ENCODE data around the gene CMIP. TPM values are rescaled to one million over a fixed set of nuclear protein-coding genes. Genes with fewer than 3 reads are reported as not detected.

CMIP gene
- total RNA-seq, 1 donor from 2014 or later = 59.8 TPM

GRCh38 chr16:81527477-81528178 is 83.0 kb downstream of the CMIP start:
- intact Hi-C loops (cut with micrococcal nuclease) = loop anchor here (10.0 kb wide), 1 partner anchor 523 kb away; the partner anchor contains the start of genes CENPN and CMC2

DNA sequence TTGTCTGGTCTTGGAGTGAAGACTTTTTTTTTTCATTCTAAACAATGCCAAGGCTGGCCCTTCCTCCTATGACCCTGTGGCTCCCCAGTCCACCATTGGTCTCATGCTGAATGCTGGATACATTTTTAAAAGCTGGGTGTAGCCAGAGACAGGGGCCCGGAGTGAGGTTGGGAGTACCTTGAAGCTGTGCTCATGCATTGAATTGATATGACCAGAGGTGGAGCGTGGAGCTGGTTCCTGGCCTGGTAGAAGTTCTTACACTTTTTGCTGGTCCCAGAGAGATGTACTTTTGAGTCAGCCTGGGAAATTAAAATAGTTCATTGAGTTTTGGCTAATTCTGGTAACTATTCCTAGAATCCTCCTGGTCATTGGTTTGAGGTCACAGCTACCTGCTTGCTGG is 83.6 kb downstream of the CMIP start:
- intact Hi-C loops (cut with micrococcal nuclease) = loop anchor here (10.0 kb wide), 1 partner anchor 523 kb away; the partner anchor contains the start of genes CENPN and CMC2

DNA sequence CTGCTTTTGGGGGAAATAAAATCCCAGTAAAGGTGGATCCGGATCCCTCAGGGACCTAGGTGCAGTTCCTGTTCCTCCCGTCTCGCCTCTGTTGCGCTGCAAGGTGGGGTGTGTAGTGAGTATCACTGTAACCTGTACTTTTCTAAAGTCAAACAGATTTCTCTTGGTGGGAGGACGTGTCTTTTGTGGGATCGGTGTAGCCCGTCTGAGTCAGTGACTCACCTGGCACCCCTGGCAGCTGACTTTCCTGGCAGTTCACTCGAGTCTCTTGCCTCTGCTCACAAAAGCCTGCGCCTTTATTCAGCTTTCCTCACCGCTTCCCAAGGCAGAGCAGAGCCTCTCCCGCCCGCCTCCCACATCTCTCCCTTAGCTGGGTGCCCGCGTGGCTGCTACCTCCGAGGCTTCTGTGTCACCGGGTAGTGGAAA is 85.7 kb downstream of the CMIP start:
- intact Hi-C loops (cut with micrococcal nuclease) = no loop called here

- intact Hi-C loops (cut with micrococcal nuclease) = no loop called here
Observed at GRCh38 chr16:81530814-81531213, 86.2 kb downstream of the CMIP start.

DNA sequence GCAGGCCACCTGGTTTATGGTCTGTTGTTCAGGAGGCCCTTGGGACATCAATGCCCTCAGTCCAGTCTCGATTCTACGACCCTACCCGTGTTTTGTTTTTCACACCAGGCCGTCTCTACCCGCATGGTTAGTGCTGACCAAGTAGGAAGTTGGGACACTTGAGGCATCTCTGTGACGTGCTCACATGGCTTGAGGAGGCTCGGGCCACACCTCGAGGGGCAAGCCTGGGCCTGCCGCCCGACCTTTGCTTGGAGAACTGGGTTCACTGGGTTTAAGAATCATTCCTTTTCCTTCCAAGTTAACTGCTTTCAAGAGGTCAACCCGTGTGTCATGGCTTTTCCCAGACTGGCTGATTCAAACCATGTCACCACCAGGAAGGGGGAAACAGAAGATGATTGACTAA is 86.8 kb downstream of the CMIP start:
- intact Hi-C loops (cut with micrococcal nuclease) = no loop called here

DNA sequence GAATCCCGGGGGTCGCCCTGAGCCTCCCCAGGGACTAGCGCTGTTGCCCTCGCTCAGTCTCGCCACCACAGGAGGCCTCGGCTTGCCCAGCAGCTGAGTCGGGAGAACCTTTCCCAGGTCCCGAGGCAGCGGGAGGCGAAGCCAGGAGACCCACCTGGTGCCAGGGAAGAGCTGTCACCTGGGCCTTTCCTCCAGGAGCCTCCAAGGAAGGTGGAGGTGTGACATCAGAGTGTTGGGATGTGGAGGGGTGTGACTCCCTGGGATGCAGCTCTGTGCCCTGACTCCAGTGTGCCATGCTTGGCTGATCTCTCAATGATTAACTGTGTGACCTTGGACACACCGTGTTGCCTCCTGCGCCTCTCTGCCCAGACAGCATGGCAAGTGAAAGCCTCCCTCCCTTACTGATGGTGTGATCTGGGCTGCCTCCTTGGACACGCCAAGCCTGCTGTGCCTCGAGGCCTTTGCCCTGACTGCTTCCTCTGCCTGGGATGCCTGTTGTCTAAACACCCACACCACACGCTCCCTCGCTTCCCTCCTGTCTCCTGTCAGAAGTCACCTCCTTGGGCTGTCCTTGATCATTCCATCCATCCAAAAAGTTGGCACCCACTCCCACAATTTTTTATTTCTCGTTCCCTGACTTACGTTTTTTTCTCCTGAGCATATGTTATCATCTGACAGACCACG is 88.0 kb downstream of the CMIP start:
- intact Hi-C loops (cut with micrococcal nuclease) = no loop called here

- intact Hi-C loops (cut with micrococcal nuclease) = no loop called here
Observed at GRCh38 chr16:81533175-81533507, 88.5 kb downstream of the CMIP start.

- intact Hi-C loops (cut with micrococcal nuclease) = no loop called here
Observed at GRCh38 chr16:81535679-81536360, 91.2 kb downstream of the CMIP start.

DNA sequence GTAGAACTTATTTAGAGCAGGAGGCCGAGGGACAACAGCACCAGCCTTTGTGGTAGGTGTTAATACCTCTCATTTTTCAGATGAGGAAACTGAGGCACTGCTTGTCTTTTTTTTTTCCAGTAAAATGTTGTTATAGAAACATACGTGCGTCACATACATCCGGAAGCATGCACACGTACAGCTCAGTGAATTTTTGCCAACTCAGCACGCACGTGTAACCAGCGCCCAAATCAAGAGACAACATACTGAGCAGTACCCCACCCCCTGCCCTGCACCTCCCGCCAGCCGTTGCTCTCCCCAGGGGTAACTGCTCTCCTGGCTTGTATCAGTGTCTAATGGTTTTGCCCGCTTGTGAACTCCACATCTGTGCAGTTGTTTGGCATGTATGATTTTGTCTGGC is 92.0 kb downstream of the CMIP start:
- intact Hi-C loops (cut with micrococcal nuclease) = no loop called here

GRCh38 chr16:81537721-81538561 is 93.3 kb downstream of the CMIP start:
- intact Hi-C loops (cut with micrococcal nuclease) = no loop called here

GRCh38 chr16:81539009-81539758 is 94.6 kb downstream of the CMIP start:
- intact Hi-C loops (cut with micrococcal nuclease) = no loop called here

- intact Hi-C loops (cut with micrococcal nuclease) = no loop called here
Observed at GRCh38 chr16:81539759-81540472, 95.3 kb downstream of the CMIP start.

DNA sequence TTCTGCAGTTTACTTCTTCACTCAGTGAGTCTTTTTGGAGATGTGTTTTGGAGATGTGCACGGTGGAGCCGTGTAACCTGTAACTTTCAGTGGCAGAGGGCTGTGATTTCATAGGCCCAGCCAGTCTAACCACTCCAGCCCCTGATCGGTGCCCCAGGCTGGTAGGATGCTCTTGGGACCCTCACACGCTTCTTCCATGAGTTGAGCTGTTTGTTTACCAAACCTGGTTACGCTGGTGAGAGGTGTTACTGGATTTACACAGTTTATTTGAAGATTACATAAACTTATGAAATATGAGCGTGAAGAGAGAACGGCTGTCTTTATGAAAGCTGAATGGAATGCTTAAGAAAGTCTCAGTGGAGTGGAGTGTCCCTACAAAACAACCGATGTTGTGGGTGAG is 96.7 kb downstream of the CMIP start:
- intact Hi-C loops (cut with micrococcal nuclease) = no loop called here

- intact Hi-C loops (cut with micrococcal nuclease) = no loop called here
Observed at GRCh38 chr16:81542609-81543570, 98.3 kb downstream of the CMIP start.

DNA sequence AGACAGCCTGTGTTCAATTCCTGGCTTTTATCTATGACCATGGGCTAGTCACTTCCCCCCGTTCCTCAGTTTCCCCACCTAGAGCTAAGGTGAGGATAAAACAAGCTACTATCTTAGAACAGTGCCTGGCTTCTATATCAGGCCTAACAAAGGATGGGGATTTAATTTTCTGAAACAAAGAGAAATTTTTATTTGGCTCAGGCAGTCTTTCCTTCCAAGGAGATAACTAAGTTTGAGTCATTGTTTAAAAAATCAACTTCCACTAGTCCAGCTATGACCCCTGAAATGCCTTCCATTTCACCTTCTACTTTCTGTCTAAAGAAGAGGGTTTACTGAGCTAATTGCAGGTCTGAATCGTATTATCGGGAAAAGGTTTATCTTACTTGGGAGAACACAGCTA is 99.0 kb downstream of the CMIP start:
- intact Hi-C loops (cut with micrococcal nuclease) = no loop called here

DNA sequence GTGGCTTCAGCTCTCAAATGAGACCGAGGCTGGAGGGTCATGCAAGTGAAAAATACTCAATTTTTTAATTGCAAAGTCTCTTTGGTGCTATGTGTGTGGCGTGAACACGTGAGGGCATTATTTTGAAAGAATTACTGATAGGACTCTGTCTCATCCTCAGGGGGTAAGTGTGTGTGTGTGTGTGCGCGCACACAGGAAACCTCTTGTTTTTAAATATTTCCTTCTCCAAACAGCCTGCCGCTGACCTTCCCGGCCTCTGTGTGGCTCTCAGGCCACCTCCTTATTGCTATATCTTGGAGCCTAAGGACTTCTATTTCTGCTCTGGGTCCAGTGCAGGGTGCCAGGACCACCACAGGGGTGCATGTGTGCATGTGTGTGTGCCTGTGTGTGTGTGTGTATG is 99.7 kb downstream of the CMIP start:
- intact Hi-C loops (cut with micrococcal nuclease) = no loop called here

DNA sequence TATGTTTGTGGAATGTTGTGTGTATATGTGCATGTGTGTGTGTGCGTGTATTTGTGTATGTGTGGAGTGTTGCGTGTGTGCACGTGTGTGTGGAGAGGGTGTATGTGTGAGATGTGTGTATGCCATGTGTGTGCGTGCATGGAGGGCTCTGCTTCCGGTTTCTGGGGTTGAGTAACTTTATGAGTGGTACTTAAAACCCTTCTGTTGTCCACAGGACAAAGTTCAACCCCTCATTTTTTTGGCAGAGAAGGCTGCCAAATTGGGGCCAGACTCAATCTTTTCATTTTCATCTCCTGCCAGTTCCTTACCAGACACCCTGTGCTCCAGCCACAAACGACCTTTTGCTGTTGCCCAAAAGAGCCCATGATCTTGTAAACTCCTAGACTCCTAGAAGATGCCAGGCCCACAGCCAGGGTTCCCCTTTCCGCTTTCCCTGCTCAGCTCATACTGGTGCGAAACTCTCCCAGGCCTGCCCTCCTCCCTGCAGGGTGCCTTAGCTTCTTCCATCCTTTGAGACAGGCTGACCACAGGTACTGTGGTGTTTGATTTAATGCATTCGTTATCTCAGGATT is 100.2 kb downstream of the CMIP start:
- intact Hi-C loops (cut with micrococcal nuclease) = no loop called here

- intact Hi-C loops (cut with micrococcal nuclease) = no loop called here
Observed at GRCh38 chr16:81545470-81546250, 101.1 kb downstream of the CMIP start.
